GM19397 (cell line): ENCODE measurements around the gene SELENOH.

Experiments used
- ATAC-seq: cut with Tn5 transposase; IDR thresholded peaks from one replicate; pipeline ENCODE4 v1.9.1; 2021; ENCODE audit warnings: mild to moderate bottlenecking, moderate library complexity; ENCODE audit not compliant: unreplicated experiment

The SELENOH gene

DNA sequence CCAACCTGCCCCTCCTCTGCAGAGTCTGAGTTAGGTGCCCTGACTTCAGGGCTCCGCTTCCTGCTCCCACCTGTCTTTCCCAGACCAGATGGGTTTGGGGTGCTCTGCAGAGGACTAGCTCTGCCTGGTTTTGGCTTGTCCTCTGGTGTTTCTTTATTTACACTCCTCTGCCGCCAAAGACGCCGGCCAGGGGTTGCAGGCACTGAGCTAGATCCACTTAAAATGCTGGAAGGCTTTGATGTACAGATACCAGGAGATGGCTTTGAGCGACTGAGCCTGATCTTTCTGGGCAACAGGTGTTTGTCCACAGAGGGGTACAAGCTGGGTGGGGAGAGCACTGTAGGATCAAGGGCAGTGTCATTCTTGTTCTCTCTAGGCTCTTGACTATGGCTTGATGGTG, 3.9 kb downstream of the SELENOH start:
- ATAC-seq: no peak

DNA sequence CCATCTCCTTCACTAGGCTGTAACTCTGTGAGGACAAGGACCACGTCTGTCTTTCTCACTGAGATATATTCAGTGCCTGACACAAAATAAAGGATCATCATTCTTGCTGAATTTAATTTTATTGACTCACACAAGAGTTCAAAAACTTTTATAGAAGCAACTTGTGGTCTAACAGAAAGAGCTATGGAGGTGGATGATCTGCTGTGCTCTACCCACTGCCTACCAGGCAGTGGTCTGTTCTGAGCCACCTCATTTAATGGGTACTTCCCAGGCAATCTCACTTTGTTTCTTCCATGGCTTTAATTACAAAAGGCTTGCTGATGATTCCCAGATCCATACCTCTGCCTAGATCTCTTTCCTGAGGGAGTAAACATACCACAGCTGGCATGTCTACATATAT, 5.6 kb downstream of the SELENOH start:
- no peak for ATAC-seq

DNA sequence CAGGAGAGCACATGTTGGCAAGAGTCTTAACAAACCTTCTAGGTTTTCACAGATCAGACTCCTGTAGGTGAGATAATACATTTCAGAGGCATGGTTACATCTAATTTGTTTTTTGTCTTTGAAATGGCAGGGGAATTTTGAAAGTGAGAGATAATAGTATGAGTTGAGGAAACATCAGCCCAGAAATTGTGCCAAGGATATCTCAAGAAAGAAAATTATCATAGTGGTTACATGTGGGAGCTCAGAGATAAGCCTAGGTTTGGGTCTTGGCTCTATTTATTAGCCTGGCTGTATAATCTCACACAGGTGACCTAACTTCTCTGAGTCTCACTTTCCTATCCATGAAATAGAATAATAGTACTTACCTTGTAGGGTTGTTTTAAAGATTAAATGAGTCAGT, 9.9 kb downstream of the SELENOH start:
- no peak for ATAC-seq

DNA sequence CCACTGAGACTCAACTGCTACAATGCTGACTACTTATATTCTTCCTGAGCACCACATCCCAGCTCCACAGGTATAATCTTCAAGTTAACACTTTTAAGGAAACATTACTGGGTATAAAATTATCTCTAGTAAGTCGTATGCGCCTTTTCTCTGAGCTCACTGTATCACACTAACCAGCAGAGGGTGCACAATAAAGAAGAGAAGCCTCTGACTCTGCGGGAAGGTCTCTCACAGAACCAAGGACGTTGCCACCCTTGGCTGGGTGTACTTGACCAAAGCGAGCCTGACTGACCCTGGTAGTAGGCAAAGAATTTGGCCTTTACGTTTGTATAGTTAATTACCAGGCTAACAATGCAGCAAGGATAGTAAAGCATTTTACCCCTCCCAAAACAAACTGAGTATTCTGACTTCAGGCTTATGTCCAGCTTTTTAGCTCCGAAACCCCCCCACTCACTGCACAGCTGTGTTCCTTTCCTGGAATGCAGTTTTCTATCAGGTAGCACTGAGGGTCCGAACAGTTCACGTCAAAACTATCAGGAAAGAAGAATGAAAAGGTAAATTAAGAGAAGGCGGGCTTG, 10.5 kb downstream of the SELENOH start, which contains the start of gene BTBD18:
BTBD18 (minus strand) TSS at position 144 of the 578 bp plus-strand sequence. CDS start 631 bp downstream, outside the sequence.
- ATAC-seq: no peak

DNA sequence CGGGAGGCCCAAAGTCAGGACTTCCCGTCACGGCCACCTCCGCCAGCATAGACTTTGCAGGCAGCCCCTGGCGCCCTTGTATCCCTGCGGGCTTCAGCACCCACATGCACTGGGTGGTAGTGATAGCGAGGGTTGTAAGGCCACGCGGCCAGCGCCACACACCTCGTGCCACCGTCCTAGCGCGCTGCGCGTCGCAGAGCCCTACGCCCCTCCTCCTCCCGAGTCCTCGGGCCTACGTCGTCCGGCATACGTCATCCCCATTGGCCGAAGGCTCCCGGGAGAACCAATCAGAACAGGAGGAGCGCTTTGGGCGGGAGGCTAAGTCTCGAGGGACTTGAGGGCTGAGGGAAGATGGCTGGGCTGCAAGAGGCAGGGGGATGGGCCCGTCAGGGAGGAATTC, 11.7 kb downstream of the SELENOH start:
- no peak for ATAC-seq

DNA sequence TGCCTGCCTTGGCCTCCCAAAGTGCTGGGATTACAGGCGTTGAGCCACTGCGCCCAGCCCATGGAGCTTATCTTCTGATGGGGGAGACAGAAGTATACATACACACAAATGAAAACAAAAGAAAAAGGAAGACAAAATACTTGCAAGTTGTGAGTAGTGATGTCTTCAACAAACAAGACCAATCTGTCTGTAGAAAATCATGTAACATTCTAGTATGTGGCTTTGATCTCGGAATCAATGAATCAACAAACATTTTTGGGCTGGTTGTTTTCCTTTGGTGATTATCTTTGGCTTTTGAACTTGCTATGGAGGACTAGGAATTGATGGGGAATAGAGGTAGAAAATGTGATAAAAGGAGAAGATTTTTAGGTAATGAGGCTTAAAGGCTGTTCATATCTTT, 16.9 kb downstream of the SELENOH start:
- ATAC-seq: no peak

DNA sequence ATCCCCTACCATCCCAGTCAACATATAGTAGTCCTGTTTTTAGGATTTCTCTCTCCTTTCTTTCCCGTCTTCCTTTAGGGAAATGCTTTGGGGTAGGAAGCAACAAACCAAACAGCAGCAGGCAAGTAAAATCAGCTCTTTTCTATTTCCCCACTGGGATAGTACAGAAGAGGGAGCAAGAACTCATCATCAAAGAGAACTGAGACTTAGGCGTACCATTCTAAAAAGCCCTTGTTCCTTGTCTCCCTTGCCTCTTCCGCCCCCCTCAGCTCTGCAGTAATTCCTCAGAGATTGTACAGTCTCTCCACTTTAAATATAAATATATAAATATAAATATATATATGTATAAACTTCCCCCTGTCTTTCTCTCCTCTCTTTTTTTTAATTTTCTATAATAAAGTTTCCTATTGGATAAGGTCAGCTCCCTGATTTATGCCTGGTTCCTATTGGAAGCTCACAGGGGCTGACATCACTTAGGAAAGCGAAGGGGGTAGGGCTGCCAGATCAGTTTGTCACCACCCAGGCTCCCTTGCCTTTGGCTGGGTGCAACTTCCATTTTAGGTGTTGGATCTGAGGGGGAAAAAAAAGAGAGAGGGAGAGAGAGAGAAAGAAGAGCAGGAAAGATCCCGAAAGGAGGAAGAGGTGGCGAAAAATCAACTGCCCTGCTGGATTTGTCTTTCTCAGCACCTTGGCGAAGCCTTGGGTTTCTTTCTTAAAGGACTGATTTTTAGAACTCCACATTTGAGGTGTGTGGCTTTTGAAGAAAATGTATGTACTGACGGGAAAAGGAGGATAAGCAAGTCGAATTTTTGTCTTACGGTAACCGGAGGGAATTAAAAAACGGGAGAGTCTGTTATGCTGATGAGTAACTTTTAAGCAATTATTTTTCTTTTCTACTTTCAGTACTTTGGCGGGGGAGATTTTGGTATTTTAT, 20.3 kb downstream of the SELENOH start, which contains the start of gene CTNND1:
CTNND1 (plus strand) TSS at position 502 of the 934 bp plus-strand sequence. CDS start 29,677 bp downstream, outside the sequence.
- peak; percentile 65 for ATAC-seq

DNA sequence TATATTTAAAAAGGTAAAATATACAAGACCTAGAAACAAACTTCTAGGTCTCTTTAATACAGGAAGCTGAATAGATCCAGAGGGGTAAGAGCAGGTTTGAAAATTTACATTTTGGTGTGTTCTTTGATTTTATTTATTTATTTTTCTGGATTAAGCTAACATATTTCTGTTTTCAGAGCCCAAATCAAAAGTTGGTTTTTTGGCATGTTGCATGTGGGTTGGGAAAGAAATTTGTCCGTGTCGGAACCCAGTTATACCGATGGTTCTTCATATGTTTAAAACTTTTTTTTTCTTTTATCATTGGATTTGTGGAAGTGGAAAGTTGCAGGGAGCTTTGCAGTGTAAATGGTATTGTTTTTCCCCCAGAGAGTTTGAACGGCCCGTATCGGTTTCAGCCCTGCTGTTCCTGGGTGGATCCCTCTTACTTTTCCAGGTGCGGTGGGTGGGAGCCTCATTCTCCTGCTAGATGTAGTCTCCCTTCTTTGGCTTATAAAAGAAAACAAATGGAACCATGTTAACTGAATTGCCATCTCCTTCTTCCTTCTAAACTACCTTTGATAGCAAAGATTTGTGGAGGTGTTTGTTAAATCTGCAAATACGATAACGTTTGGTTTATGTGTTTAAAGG, 21.1 kb downstream of the SELENOH start:
- no peak for ATAC-seq

DNA sequence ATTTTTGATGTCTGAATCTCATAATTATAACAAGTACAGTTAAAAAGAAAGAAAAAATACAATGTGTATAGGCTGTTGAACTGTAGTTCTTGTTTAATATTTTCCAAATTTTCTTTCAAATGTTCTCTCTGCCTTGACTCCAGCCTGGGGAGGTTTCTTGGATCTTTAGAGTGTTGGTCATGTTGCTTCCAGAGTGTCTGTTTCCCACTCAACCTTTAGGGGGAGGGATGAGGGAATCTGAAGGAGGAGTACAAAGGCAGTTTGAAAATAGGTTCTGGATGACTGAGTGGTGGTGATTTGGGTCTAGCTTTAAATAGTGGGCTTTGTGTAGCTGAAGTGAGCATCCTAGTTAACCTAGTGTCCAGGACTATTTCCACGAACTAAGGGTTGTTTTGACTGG, 22.3 kb downstream of the SELENOH start:
- ATAC-seq: no peak

DNA sequence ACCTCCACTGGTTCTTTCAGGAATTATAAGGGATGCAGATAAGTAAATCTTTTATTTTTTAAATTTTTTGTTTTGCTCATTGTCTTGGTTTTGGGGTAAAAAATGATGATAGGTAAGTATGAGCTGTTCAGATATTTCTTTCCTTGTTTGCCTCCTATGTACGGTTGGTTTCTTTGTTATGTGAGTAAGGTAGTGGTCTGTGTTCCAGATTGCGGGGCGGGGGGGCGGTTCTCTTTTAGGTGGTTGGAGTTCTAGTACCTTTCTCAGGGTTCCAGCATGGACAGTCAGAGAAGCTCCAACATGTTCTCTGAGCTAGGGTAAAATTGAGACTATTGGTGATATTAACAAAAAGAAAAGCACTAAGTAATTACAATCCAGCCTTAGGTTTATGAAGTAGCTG, 22.7 kb downstream of the SELENOH start:
- ATAC-seq: no peak

DNA sequence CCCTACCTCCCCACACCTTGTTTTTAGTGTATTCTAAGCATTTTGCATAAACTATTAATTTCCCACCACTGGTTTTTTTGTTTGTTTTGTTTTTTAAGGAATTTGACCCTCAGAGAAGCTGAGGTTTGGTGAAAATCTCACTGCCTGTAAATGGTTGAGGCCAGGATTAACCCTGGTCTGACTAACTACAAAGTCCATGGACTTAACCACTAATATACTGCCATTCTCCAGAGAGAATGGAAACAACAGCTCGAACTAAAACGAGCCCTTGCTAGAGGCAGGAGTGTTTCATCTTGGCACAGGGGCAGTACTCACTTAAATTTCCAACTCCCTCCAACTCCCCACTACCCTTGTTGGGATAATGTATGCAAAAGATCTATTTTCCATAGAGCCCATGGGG, 23.3 kb downstream of the SELENOH start:
- no peak for ATAC-seq

DNA sequence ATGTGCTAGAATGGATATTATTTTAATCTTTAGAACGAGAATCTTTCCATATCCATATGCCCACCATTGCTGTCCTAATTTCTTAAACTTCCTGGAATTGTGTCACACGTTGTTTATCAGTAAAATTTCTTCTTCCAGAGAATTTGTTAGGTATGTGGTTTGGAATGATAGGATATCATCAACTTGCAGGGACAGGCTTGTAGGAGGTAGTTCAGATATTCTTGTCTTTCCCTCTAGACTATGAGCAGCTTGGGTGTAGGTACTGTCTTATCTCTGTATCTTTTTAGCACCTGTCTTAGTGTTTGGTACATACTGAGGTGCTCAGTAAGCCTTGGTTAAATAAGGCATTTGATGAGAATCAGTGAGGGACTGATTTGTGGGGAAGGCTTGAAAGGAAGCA, 23.7 kb downstream of the SELENOH start:
- no peak for ATAC-seq

DNA sequence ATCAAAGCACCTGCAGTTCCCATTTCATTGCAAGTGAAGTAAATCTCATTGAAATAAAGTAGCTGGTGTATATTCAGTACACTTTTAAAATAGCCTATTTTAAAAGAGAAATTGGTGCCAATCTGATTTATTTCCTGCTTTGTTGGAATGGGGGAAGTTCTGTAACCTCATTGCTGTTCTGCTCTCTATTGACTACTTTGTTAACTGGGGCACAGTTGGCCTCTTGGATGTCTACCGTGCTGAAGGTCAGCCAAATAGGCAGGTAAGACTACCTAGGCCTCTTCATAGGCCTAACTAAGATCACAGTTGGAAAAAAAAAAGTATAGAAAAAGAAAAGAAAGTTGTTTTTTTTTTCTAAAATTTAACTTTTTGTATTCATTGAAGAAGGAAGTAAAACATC, 29.5 kb downstream of the SELENOH start:
- ATAC-seq: no peak

DNA sequence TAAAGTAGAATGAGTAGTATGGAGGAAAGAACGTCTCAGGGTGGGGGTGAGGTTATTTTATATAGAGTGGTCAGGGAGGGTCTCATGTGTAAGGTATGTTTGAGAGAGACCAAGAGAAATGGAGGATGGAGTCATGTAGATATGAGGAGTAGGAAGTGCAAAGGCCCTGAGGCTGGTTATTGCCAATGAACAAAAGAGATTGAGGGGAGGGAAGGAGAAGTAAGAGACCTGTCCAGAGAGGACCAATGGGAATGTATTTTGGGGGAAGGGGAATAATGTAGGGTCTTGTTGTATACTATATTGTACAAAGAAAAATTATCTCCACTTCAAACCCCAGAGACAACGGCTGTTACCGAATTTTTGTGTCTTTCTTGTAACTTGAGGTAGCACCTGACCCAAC, 30.1 kb downstream of the SELENOH start:
- no peak for ATAC-seq

DNA sequence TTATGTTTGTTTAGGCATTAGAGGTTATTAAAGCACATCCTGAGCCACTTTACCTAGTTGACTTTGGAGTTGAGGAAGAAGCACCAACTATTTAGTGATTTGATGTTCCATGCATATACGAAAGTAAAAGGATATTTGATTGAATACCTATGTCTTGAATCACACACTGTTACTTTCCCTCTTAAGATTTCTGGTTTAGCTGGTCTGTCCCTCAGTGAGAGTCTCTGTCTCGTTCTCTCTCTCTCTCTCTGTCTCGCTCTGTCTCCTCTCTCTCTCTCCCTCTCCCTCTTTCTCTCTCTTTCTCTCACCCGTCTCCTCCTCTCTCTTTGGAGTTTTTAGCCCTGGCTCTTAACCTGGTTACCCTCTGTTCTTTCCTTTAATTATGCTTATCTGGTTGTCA, 31.3 kb downstream of the SELENOH start:
- no peak for ATAC-seq

DNA sequence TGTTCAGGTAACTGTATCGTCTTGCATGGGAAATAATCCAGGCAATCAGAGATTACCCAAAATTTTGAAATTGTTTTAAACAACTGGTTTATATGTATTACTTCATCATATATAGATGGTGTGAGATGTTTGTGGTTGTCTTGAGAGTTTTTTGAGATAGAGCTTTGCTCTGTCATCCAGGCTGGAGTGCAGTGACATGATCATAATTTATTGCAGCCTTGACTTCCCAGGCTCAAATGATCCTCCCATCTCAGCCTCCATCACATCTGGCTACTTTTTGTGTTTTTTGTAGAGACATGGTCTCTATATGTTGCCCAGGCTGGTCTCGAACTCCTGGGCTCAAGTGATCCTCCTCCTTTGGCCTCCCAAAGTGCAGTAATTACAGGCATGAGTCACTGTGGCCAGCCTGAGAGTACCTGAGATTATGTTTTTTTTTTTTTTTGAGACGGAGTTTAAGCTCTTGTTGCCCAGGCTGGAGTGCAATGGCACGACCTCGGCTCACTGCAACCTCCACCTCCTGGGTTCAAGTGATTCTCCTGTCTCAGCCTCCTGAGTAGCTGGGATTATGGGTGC, 31.8 kb downstream of the SELENOH start:
- ATAC-seq: no peak

DNA sequence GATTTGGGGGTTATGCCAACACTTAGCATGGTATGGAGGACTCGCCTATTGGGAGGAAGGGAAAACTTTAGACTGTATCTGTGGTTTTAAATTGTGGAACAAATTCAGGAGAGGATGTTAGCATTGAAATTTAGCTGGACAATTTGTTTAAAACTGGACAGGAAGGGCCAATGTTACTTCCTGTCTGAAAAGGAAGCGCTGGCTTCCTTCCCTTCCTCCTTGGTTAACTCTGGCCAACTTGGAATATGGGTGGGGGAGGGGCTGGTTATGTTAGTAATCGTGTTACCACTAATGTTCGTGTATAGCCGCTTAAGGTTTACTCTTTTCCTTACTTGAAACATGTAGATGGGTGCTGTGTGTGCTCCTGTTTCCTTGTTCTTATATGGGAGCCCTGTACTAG, 34.2 kb downstream of the SELENOH start:
- no peak for ATAC-seq

DNA sequence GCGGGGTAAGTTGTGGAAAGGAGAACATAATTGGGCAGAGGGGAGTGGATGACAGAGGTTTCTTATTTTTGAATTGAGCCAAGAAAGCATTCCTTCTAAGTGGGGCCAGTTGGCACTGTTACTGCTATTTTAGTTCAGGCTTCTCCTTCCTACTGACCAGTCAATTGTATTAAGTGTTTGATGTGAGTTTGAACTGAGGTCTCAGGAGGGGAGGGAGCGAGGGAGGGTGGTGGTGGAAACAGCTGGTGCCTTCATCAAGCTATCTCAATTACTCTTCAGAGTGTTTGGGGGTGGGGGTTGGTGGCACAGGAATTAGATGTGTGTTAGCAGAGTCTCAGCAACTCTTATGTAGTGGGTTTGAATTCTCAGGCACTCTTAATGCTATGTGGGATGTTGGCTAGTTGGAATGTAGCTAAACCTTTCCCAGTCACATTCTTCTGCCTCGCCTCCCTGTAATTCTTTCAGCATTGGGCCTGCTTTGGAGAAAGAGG, 34.8 kb downstream of the SELENOH start:
- ATAC-seq: no peak

DNA sequence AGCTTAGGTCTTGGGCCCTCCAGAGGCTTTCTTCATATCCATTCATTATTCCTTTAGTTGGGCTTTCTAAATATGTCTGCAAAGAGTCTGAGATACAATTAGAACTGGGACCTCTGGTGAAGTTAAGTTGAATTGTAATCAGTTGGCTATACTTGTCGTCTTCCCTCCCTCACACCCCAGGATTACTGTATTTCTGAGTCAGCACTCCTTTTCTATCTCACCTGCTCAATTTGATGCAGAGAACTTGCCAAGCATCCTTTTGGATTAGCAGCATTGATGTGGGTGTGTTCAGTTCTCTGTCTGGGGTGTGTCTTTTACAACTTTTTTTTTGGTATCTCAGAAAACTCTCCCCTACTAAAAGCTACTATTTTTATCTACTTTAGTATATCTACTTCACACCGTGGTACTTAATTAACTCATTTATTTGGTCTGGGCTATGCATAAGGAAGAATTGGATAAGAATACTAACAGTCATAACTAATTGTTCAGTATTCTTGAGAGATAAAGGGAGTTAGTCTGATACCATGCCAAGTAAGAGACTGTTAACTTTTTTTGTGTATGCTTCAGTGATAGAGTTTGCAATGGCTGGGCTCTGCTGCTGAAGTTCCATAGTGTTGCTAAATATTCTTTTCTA, 35.4 kb downstream of the SELENOH start:
- no peak for ATAC-seq

DNA sequence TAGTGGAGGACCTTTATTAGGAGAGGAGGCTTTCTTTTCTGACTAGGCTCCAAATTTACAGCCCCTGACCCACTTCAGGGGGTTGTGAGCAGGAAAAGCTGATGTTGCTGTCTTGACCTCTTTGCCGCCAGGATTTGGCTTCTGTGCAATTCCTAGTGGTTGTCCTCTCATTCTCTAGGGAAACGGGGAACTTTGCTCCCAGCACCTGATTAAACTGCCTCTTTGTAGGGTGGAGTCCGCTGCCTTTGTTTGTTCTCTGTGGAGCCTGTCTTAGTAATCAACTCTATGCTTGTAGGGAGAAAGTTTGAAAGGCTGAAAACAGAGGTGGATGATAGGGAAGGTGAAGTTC, 36.7 kb downstream of the SELENOH start:
- no peak for ATAC-seq
